GM18520 (cell line): Measurements from ENCODE around the gene LSM8.
"Not testable (repeated sequence)": the region's sequence is repeated elsewhere in the genome, so short reads cannot be mapped to it uniquely, and the experiment has no call there.

Experiments
- ATAC-seq: cut with Tn5 transposase; IDR thresholded peaks from one replicate; pipeline ENCODE4 v1.9.1; 2021; ENCODE audit not compliant: unreplicated experiment

The LSM8 gene

GRCh38 chr7:118183786-118184564 is at the start of gene LSM8:
TSS of gene LSM8 (plus strand) at chr7:118184164. CDS start at chr7:118184224, 60 bp downstream.
- peak; percentile 99 for ATAC-seq

GRCh38 chr7:118134420-118134819 is 49.5 kb upstream of the LSM8 start:
- ATAC-seq = not testable (repeated sequence)

GRCh38 chr7:118140468-118140867 is 43.5 kb upstream of the LSM8 start:
- no peak for ATAC-seq

- no peak for ATAC-seq
Observed at GRCh38 chr7:118142012-118142411, 42.0 kb upstream of the LSM8 start.

GRCh38 chr7:118148930-118149329 is 35.0 kb upstream of the LSM8 start:
- ATAC-seq = no peak

GRCh38 chr7:118149394-118149793 is 34.6 kb upstream of the LSM8 start:
- no peak for ATAC-seq

GRCh38 chr7:118151671-118152070 is 32.3 kb upstream of the LSM8 start:
- ATAC-seq = no peak

- ATAC-seq = no peak
Observed at GRCh38 chr7:118152149-118152548, 31.8 kb upstream of the LSM8 start.

- ATAC-seq = no peak
Observed at GRCh38 chr7:118152654-118153053, 31.3 kb upstream of the LSM8 start.

- ATAC-seq = no peak
Observed at GRCh38 chr7:118153551-118154177, 30.3 kb upstream of the LSM8 start.

- no peak for ATAC-seq
Observed at GRCh38 chr7:118158766-118159165, 25.2 kb upstream of the LSM8 start.

- no peak for ATAC-seq
Observed at GRCh38 chr7:118169146-118169545, 14.8 kb upstream of the LSM8 start.

GRCh38 chr7:118175740-118176139 is 8.2 kb upstream of the LSM8 start:
- ATAC-seq = no peak

- ATAC-seq = no peak
Observed at GRCh38 chr7:118179191-118179590, 4.8 kb upstream of the LSM8 start.

GRCh38 chr7:118182593-118183427 is 1.2 kb upstream of the LSM8 start:
- ATAC-seq = no peak

GRCh38 chr7:118183428-118183785 is 557 bp upstream of the LSM8 start:
- ATAC-seq = no peak

GRCh38 chr7:118184565-118184940 is 589 bp downstream of the LSM8 start:
- no peak for ATAC-seq

GRCh38 chr7:118185163-118185860 is 1.3 kb downstream of the LSM8 start:
- no peak for ATAC-seq

GRCh38 chr7:118186501-118186900 is 2.5 kb downstream of the LSM8 start:
- no peak for ATAC-seq

GRCh38 chr7:118194571-118194970 is 10.6 kb downstream of the LSM8 start:
- ATAC-seq = no peak

GRCh38 chr7:118195837-118196474 is 12.0 kb downstream of the LSM8 start:
- ATAC-seq = peak; percentile 67
